ENCODE data around the gene CBY2. TPM values are rescaled to one million over a fixed set of nuclear protein-coding genes. Genes with fewer than 3 reads are reported as not detected.

The CBY2 gene
- total RNA-seq, 1 experiment from 2014 or later = not detected

- H3K9me3 Mint-ChIP-seq = peaks cover 5 to 10% of the 10 kb centered on the region in 2 experiments; a peak in 4 of 5 replicates
- no peak overlapping the region for H4K91ac ChIP-seq (ENCODE audit: insufficient read length, low read depth, low read length)
- DNase-seq = no peak
- peaks cover 0 to 4% of the 10 kb centered on the region in 2 experiments; a peak in 1 of 4 replicates for H3K4me1 Mint-ChIP-seq
- H2BK120ac ChIP-seq (ENCODE audit: low read depth, low read length, poor library complexity, severe bottlenecking) = no peak overlapping the region
- H3K14ac ChIP-seq (ENCODE audit: insufficient read depth, low read length) = no peak overlapping the region
- H4K5ac ChIP-seq (ENCODE audit: insufficient read length, low read depth, low read length) = no peak overlapping the region
- H3K79me1 ChIP-seq (ENCODE audit: insufficient read depth, low read depth, low read length, poor library complexity, severe bottlenecking) = no peaks in the 10 kb centered on the region
- H3K4me1 ChIP-seq (ENCODE audit: insufficient read depth, low read length) = no peaks in the 10 kb centered on the region
- H3K23me2 ChIP-seq (ENCODE audit: insufficient read length, low read depth, low read length, poor library complexity, severe bottlenecking) = no peaks in the 10 kb centered on the region
- H4K20me1 ChIP-seq (ENCODE audit: control insufficient read depth, insufficient read depth, insufficient read length) = no peaks in the 10 kb centered on the region
- no peak overlapping the region for H3K27ac Mint-ChIP-seq
- H3K23ac ChIP-seq (ENCODE audit: insufficient read length, low read depth, low read length) = no peak overlapping the region
- no peak overlapping the region for H3K4me2 ChIP-seq (ENCODE audit: insufficient read depth, insufficient read length, low read length)
- no peaks in the 10 kb centered on the region for H3K9me3 ChIP-seq (ENCODE audit: control insufficient read depth, low read depth, low read length)
- H3K27me3 Mint-ChIP-seq (ENCODE audit: low read depth) = no peaks in the 10 kb centered on the region; the same call in 1 of the 2 replicates
- no peak for TF ChIP-seq CTCF (conservative IDR thresholded peaks at IDR 0.05)
- no peak overlapping the region for H3T11ph ChIP-seq (ENCODE audit: low read length)
- H3K56ac ChIP-seq (ENCODE audit: insufficient read length, low read depth, low read length) = no peak overlapping the region
- H2BK12ac ChIP-seq (ENCODE audit: insufficient read length, low read depth, low read length) = no peak overlapping the region
- H2AK5ac ChIP-seq (ENCODE audit: insufficient read length, low read length) = no peak overlapping the region
- no peak overlapping the region for H3K4ac ChIP-seq (ENCODE audit: low read depth, low read length)
- no peak overlapping the region for H3K18ac ChIP-seq (ENCODE audit: insufficient read length, low read depth, low read length)
- no peak overlapping the region for H3K27ac ChIP-seq (ENCODE audit: insufficient read length, low read depth, low read length)
- H3K36me3 Mint-ChIP-seq (ENCODE audit: insufficient read depth in 1 of 3, low read depth in 3 of 3) = peaks cover 0 to 8% (median 0%) of the 10 kb centered on the region in 3 experiments; a peak in 1 of 7 replicates
- H2BK20ac ChIP-seq (ENCODE audit: low read depth, low read length, poor library complexity, severe bottlenecking) = no peak overlapping the region
- no peak overlapping the region for H3K4me3 Mint-ChIP-seq
- H4K8ac ChIP-seq (replicated peaks; ENCODE audit: insufficient read length, low read depth, low read length) = no peak overlapping the region
- no CpG with 5 or more reads among the region's 5 CpGs for WGBS (ENCODE audit: extremely low coverage, insufficient read length, low lambda C conversion rate)
- no peaks in the 10 kb centered on the region for H3K79me2 ChIP-seq (ENCODE audit: insufficient read depth, low read length)
- H3K27me3 ChIP-seq (ENCODE audit: insufficient read depth, low read length) = no peaks in the 10 kb centered on the region
- H3K9ac ChIP-seq (ENCODE audit: extremely low read depth, insufficient read length, low read length) = no peak overlapping the region
- no peak overlapping the region for H2AFZ ChIP-seq (ENCODE audit: low read length)
- no peak overlapping the region for H2BK15ac ChIP-seq (ENCODE audit: low read depth, low read length)
- no peak overlapping the region for H2BK5ac ChIP-seq (ENCODE audit: insufficient read length, low read length)
Measured at GRCh38 chr13:45695198-45695730, 6.9 kb upstream of the CBY2 start.
